ACC112 (cell line): ENCODE results near the gene INSC.

ENCODE experiments used
- H2AFZ ChIP-seq: fragments of 200-600 bp; sonication (generic); one replicate; pipeline ENCODE4 v1.6.0; 2017; ENCODE audit warnings: antibody characterized with exemption, low read length; ENCODE audit not compliant: unreplicated experiment
- H3K27ac ChIP-seq: fragments of 200-600 bp; sonication (generic); 2 replicates; pipeline ENCODE4 v1.5.1; 2014; ENCODE audit warnings: low read depth, mild to moderate bottlenecking, antibody characterized with exemption, low read length, moderate library complexity
- H3K27me3 ChIP-seq: fragments of 200-600 bp; sonication (generic); 2 replicates; pipeline ENCODE4 v1.6.1; 2014; ENCODE audit warnings: mild to moderate bottlenecking, antibody characterized with exemption, low read length, moderate library complexity, mixed read lengths; ENCODE audit not compliant: insufficient read depth
- H3K36me3 ChIP-seq: fragments of 200-600 bp; sonication (generic); 2 replicates; pipeline ENCODE4 v1.6.1; 2016; ENCODE audit warnings: mild to moderate bottlenecking, antibody characterized with exemption, low read length, moderate library complexity, mixed read lengths; ENCODE audit not compliant: insufficient read depth
- H3K4me1 ChIP-seq: fragments of 200-600 bp; sonication (generic); one replicate; pipeline ENCODE4 v1.6.1; 2016; ENCODE audit warnings: low read length, mixed read lengths; ENCODE audit not compliant: insufficient read depth, unreplicated experiment, control insufficient read depth
- H3K4me3 ChIP-seq: fragments of 200-600 bp; sonication (generic); 2 replicates; pipeline ENCODE4 v1.5.1; 2014; ENCODE audit warnings: mild to moderate bottlenecking, low read depth, low read length
- H3K79me2 ChIP-seq: fragments of 200-600 bp; sonication (generic); one replicate; pipeline ENCODE4 v1.6.0; 2016; ENCODE audit warnings: low read length; ENCODE audit not compliant: control insufficient read depth, unreplicated experiment, insufficient read depth

Gene INSC

GRCh38 chr11:15146271-15147003, 31.7 kb downstream of the INSC start:
- no peaks in the 10 kb centered on the region for H3K36me3 ChIP-seq
- H3K27ac ChIP-seq = peak overlapping the region; percentile 62
- peak overlapping the region; percentile 64 for H2AFZ ChIP-seq
- H3K27me3 ChIP-seq = no peaks in the 10 kb centered on the region
- peaks cover 33% of the 10 kb centered on the region for H3K4me1 ChIP-seq
- H3K79me2 ChIP-seq = no peaks in the 10 kb centered on the region
- no peak overlapping the region for H3K4me3 ChIP-seq

DNA sequence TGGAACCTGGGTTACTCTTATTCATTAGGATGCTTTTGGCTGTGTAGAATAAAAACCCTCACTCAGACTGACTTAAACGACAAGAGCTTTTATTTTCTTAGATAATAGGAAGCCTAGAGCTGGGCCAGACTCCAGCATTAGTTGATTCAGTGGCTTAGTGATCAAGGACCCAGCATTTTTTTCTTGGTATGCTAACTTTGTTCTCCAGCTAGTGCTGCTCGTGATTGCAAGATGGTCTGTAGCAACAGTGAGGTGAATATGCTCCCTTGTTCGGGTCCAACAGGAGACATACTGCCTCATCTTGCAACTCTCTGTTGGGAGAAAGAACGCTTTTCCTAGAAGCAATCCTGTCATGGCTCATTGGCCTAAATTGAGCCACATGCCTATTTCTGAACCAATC, 33.4 kb downstream of the INSC start:
- Histone ChIP-seq H3K79me2 (no peaks in the 10 kb centered on the region), H3K4me1 (peaks cover 33% of the 10 kb centered on the region), H2AFZ (no peak overlapping the region), H3K27me3 (no peaks in the 10 kb centered on the region), H3K4me3 (no peak overlapping the region), H3K36me3 (no peaks in the 10 kb centered on the region), H3K27ac (no peak overlapping the region; the same call in 1 of the 2 replicates)

DNA sequence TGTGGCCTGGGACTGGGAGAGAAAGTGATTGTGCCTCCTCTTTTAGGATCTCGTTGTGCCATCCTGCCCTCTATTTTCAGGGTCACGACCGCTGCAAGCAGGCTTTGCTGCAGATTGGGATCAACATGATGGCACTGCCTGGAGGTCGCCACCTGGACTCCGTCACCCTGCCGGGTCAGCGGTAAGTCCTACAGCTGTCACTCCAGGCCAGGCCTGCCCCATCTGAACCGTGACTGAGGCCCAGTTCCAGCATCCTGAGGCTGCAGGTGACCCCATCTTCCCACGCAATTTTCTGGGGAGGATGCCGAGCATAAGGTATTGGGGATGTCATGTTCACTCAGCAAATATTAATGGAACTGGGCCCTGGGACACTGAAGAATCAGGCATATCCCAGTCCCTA, 34.3 kb downstream of the INSC start:
- H2AFZ ChIP-seq = no peak overlapping the region
- H3K4me1 ChIP-seq = peaks cover 33% of the 10 kb centered on the region
- H3K36me3 ChIP-seq = no peaks in the 10 kb centered on the region
- no peak overlapping the region for H3K4me3 ChIP-seq
- H3K79me2 ChIP-seq = no peaks in the 10 kb centered on the region
- no peaks in the 10 kb centered on the region for H3K27me3 ChIP-seq
- no peak overlapping the region for H3K27ac ChIP-seq

GRCh38 chr11:15150507-15150906, 35.8 kb downstream of the INSC start:
- no peak overlapping the region for H3K27ac ChIP-seq
- H3K4me1 ChIP-seq = peaks cover 21% of the 10 kb centered on the region
- no peak overlapping the region for H2AFZ ChIP-seq
- no peaks in the 10 kb centered on the region for H3K27me3 ChIP-seq
- no peak overlapping the region for H3K4me3 ChIP-seq
- no peaks in the 10 kb centered on the region for H3K79me2 ChIP-seq
- no peaks in the 10 kb centered on the region for H3K36me3 ChIP-seq

DNA sequence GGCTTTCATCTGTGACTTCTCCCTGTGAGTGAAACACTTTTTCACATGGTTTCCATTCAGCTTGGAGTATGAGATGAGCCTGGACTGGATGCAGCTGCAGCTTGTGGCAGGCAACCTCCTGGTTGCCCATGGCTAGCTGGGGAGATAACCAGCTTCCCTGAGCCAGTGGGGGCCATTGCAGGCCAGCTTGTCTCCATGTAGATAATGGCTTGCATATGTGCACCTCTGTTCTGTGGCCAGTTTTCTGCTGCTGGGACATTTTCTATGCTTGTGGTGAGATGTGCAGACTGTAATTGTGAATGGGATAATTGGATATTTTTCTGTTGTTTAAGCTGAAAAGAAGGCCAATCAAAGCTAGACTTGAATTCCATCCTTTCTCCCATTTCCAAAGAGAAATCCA, 38.5 kb downstream of the INSC start:
- Histone ChIP-seq H3K79me2 (no peaks in the 10 kb centered on the region), H2AFZ (no peak overlapping the region), H3K27ac (no peak overlapping the region), H3K4me3 (no peak overlapping the region), H3K4me1 (peaks cover 16% of the 10 kb centered on the region), H3K36me3 (no peaks in the 10 kb centered on the region), H3K27me3 (no peaks in the 10 kb centered on the region)

- peak overlapping the region; percentile 89 for H3K27ac ChIP-seq
- H2AFZ ChIP-seq = peak overlapping the region; percentile 82
- no peaks in the 10 kb centered on the region for H3K27me3 ChIP-seq
- H3K4me3 ChIP-seq = no peak overlapping the region
- peaks cover 24% of the 10 kb centered on the region for H3K4me1 ChIP-seq
- no peaks in the 10 kb centered on the region for H3K36me3 ChIP-seq
- H3K79me2 ChIP-seq = no peaks in the 10 kb centered on the region
Measured at GRCh38 chr11:15157181-15157580, 42.5 kb downstream of the INSC start.

DNA sequence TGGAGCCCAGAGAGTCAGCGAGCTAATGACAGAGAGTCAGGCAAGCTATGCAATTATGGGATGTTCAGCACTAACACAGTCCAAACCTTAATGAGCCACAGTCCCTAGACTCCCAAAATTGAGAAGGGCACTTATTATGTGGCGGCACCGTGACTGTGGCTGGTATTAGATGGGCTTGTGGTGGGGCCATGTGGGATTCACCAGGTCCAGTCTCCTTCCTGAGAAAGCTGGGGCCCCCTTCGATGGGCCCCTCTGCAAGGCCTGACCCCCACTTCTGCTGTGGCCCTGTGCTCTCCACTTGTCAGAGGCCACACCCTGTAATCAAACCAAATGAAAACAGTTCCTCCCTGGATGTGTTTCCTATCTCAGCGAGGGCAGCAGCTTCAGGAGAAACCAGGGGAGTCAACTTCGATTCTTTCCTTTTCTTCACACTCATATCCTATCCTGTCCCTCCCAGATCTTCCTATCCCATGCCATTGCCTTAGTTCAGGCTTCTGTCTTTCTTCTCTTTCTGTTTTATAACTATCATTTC, 42.9 kb downstream of the INSC start:
- Histone ChIP-seq H3K36me3 (no peaks in the 10 kb centered on the region), H3K4me3 (no peak overlapping the region), H3K79me2 (no peaks in the 10 kb centered on the region), H3K27me3 (no peaks in the 10 kb centered on the region), H3K4me1 (peaks cover 24% of the 10 kb centered on the region), H2AFZ (peak overlapping the region; percentile 82), H3K27ac (peak overlapping the region; percentile 89)

DNA sequence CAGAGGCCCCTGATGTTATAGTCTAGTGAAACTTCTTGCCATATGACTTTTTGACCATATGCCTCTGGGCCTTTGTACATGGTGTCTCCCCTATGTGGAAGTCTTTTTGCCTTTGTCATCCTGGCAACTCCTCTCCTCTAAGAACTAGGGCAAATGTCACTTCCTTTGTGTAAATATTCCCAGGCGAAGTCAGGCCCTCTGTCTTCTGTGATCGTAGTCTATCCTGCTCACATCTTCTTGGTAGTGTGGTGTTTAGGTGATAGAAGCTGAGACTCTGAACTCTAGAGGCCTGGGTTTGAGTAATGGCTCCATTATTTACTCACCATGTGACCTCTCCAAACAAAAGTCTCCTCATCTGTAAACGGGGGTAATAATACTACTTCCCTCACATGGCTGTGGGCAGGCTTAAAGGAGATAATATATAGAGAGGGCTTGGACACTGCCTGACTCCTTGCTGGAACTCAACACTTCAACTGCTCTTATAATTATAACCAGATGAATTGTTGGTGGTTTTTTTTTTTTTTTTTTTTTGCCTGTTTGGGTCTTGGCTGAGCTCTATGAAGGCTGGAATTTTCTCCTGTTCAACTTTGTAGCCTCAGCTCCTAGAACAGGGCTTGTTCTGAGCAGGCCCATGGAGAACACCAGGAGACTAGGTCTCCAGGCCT, 43.8 kb downstream of the INSC start:
- no peaks in the 10 kb centered on the region for H3K79me2 ChIP-seq
- H3K27ac ChIP-seq = peak overlapping the region; percentile 89
- peaks cover 24% of the 10 kb centered on the region for H3K4me1 ChIP-seq
- H3K36me3 ChIP-seq = no peaks in the 10 kb centered on the region
- H3K4me3 ChIP-seq = 0 out of 2 replicates have a peak overlapping the region, but pooled peaks have one; percentile 4
- H3K27me3 ChIP-seq = no peaks in the 10 kb centered on the region
- peak overlapping the region; percentile 82 for H2AFZ ChIP-seq

GRCh38 chr11:15159085-15159484, 44.4 kb downstream of the INSC start:
- H3K27ac ChIP-seq = peak overlapping the region; percentile 89
- no peaks in the 10 kb centered on the region for H3K36me3 ChIP-seq
- peaks cover 24% of the 10 kb centered on the region for H3K4me1 ChIP-seq
- no peaks in the 10 kb centered on the region for H3K79me2 ChIP-seq
- H2AFZ ChIP-seq = no peak overlapping the region
- H3K4me3 ChIP-seq = no peak overlapping the region
- no peaks in the 10 kb centered on the region for H3K27me3 ChIP-seq

- no peaks in the 10 kb centered on the region for H3K79me2 ChIP-seq
- no peak overlapping the region for H2AFZ ChIP-seq
- H3K36me3 ChIP-seq = no peaks in the 10 kb centered on the region
- H3K4me1 ChIP-seq = peaks cover 23% of the 10 kb centered on the region
- no peak overlapping the region for H3K4me3 ChIP-seq
- H3K27ac ChIP-seq = no peak overlapping the region
- H3K27me3 ChIP-seq = no peaks in the 10 kb centered on the region
Measured at GRCh38 chr11:15161790-15162189, 47.1 kb downstream of the INSC start.

DNA sequence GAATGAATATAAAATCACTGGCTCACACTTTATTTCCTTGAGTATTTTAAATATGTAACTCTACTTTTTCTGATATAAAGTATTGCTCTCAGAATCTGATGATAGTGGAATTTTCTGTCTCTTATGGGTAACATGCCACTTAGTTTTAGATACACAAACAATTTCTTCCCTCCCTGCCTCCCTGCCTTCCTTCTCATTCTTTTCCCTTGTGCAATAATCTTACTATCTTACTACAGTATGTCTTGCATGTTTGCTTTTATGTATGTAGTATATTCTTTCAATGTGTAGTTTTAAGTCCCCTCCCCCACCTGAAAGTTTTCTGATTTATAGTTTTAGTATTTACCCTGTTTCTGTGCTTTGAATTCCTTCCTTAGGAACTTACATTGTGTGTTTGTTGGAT, 48.4 kb downstream of the INSC start:
- Histone ChIP-seq H3K27me3 (no peaks in the 10 kb centered on the region), H3K4me1 (peaks cover 9% of the 10 kb centered on the region), H3K27ac (no peak overlapping the region), H2AFZ (no peak overlapping the region), H3K36me3 (no peaks in the 10 kb centered on the region), H3K79me2 (no peaks in the 10 kb centered on the region), H3K4me3 (no peak overlapping the region)
